Activated CD4-positive, alpha-beta memory T cell treated with anti-CD3 and anti-CD28 coated beads for 36 hours (primary cell): ENCODE results near the gene RNF26. TPM values are rescaled to one million over a fixed set of nuclear protein-coding genes. Genes with fewer than 3 reads are reported as not detected.

Experiments
- CTCF ChIA-PET: fragments of 350-600 bp; sonication (Branson Sonifier 250); formaldehyde crosslinking; loops from one replicate; lab custom pipeline; 2021; ENCODE audit warnings: antibody characterized with exemption, inconsistent platforms; lab: Charles Lee
- POLR2A ChIA-PET: fragments of 350-600 bp; sonication (Branson Sonifier 250); formaldehyde crosslinking; loops from one replicate; lab custom pipeline; 2021; ENCODE audit warnings: antibody characterized with exemption; lab: Charles Lee
- DNase-seq: peaks from one replicate; pipeline ENCODE4 v3.0.0-alpha.2; 2020
- H3K27ac Mint-ChIP-seq: one replicate; pipeline ENCODE4 v1.8.0; 2021; ENCODE audit warnings: mixed read lengths
- H3K27me3 Mint-ChIP-seq: one replicate; pipeline ENCODE4 v1.8.0; 2021; ENCODE audit warnings: mixed read lengths
- H3K36me3 Mint-ChIP-seq: one replicate; pipeline ENCODE4 v1.8.0; 2021; ENCODE audit warnings: mixed read lengths
- H3K4me1 Mint-ChIP-seq: one replicate; pipeline ENCODE4 v1.8.0; 2021; ENCODE audit warnings: low read depth, mixed read lengths
- H3K4me3 Mint-ChIP-seq: one replicate; pipeline ENCODE4 v1.8.0; 2021; ENCODE audit warnings: mild to moderate bottlenecking, mixed read lengths
- H3K9me3 Mint-ChIP-seq: one replicate; pipeline ENCODE4 v1.8.0; 2021; ENCODE audit warnings: mixed read lengths
- intact Hi-C: fragments of 100-400 bp; cut with micrococcal nuclease; formaldehyde crosslinking; loops from one replicate; pipeline ENCODE4 v1.15.1; 2023
- total RNA-seq, 2 experiments: library from RNA; stranded (reverse); gene quantifications; one replicate each; pipeline ENCODE4 v1.2.3, GENCODE V29; 2021

Gene RNF26
- total RNA-seq, 2 experiments from 2014 or later: 33.7 to 35.2 TPM

DNA sequence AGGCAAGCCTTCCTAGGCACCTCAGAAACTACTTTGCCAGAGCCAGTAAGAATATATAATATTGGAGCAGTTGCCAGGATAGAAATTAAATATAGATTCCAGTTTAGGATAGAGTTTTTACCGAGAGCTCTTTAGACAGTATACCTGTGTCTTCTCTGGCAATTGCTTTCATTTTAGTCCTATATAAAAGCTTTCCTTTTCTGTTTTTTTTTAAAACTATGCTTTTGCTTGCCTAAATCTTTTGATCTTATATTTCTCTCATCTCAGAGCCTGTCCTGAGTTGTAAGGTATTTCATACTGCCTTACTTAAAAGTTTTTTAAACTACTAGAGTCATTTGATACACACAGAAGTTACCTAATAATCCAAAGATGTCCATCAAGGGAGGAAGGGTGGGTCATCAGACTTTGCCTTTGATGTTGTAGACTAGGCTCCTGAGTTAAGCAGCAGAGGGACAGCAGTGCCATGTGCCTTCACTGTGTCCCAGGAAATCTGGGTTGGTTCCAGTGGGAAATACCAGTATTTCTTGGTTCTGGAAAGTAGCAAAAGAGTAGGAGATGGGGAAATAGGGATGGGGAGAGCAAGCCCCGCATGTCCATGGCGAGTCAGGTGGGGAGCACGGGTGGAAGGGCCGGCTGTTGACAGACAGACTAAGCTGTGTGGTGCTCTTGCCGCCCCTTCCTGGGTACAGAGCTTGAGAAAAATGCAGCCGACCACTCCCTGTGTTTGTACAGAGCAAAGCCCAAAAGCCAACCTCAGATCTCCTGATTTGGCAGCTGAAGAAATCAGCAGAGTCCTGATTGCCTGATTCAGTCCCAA is 28.6 kb upstream of the RNF26 start:
- Mint-ChIP-seq H3K4me1 (peaks cover 22% of the 10 kb centered on the region), H3K36me3 (peaks cover 29% of the 10 kb centered on the region), H3K4me3 (no peak overlapping the region), H3K27me3 (no peaks in the 10 kb centered on the region), H3K9me3 (no peaks in the 10 kb centered on the region), H3K27ac (peak overlapping the region; percentile 85)
- CTCF ChIA-PET: interaction anchor here (0.7 to 3.2 kb wide), 5 partner anchors 15 to 50 kb away, joined by 3 to 26 read pairs (median 5); no protein-coding TSS in a partner anchor
- POLR2A ChIA-PET: interaction anchor here (1.3 kb wide), 1 partner anchor 10 kb away, joined by 5 read pairs; no protein-coding TSS in a partner anchor
- intact Hi-C loops: loop anchor here (1.0 to 2.0 kb wide), 3 partner anchors 10 to 98 kb away; no protein-coding TSS in a partner anchor
- DNase-seq: no peak

- DNase-seq: peak; percentile 57
- H3K27me3 Mint-ChIP-seq: no peaks in the 10 kb centered on the region
- ChIA-PET POLR2A (interaction anchor here (1.3 kb wide), 1 partner anchor 9 kb away, joined by 5 read pairs; no protein-coding TSS in a partner anchor), CTCF (interaction anchor here (0.7 to 3.2 kb wide), 6 partner anchors 13 to 40 kb away, joined by 3 to 26 read pairs (median 4); no protein-coding TSS in a partner anchor)
- intact Hi-C loops: loop anchor here (1.0 to 2.0 kb wide), 3 partner anchors 9 to 99 kb away; no protein-coding TSS in a partner anchor
- peak overlapping the region; percentile 85 for H3K27ac Mint-ChIP-seq
- H3K9me3 Mint-ChIP-seq: no peaks in the 10 kb centered on the region
- peaks cover 23% of the 10 kb centered on the region for H3K36me3 Mint-ChIP-seq
- peaks cover 22% of the 10 kb centered on the region for H3K4me1 Mint-ChIP-seq
- no peak overlapping the region for H3K4me3 Mint-ChIP-seq
These were observed 27.9 kb upstream of the RNF26 start for GRCh38 chr11:119306373-119306890.

DNA sequence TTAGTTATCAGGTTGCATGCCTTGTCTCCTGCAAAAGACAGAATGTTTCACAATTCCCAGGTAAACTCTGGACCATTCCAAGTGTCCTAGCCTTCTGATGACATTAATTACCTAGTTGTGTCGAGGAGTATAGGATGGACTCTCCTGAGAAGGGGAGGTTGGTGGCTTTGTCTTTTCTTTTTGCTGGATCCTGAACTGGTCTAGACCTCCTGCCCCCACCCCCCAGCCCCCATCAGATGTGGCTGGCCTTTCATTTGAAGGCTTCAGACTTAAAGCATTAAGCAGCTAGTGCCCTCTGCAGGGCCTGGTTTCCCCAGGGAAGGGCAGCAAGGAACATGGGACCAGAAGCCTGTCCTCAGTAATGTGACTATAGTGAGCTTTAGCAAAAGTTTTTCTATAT is 27.1 kb upstream of the RNF26 start:
- Mint-ChIP-seq H3K4me3 (no peak overlapping the region), H3K27me3 (no peaks in the 10 kb centered on the region), H3K27ac (peak overlapping the region; percentile 85), H3K9me3 (no peaks in the 10 kb centered on the region), H3K36me3 (peaks cover 21% of the 10 kb centered on the region), H3K4me1 (peaks cover 22% of the 10 kb centered on the region)
- intact Hi-C loops: loop anchor here (2.0 kb wide), 1 partner anchor 44 kb away; no protein-coding TSS in a partner anchor
- no peak for DNase-seq
- ChIA-PET POLR2A (interaction anchor here (0.6 to 1.3 kb wide), 2 partner anchors 81 to 169 kb away, joined by 3 to 6 read pairs; no protein-coding TSS in a partner anchor), CTCF (interaction anchor here (0.7 to 3.2 kb wide), 6 partner anchors 12 to 33 kb away, joined by 3 to 26 read pairs (median 4); no protein-coding TSS in a partner anchor)

DNA sequence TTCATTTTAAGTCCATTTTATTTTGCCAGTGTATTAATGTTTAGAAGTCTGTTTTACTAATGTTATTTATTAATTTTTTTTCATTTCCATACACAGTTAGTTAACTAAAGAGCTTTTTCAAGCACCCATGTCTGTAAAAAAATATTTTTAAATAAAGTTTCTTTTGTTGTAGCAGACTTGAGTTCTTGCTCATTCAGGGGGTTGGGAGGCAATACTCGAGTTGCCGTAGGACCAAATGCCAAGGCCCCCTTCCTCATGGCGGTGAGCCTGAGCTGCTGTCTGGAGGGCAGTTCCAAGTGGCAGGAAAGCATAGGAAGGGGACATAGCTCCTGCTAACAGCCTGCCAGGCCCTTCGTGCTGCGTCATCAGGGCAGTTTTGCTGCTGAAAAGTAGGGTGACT is 26.4 kb upstream of the RNF26 start:
- no peaks in the 10 kb centered on the region for H3K27me3 Mint-ChIP-seq
- no peak for DNase-seq
- no peaks in the 10 kb centered on the region for H3K9me3 Mint-ChIP-seq
- ChIA-PET POLR2A (interaction anchor here (0.6 to 1.3 kb wide), 3 partner anchors 11 to 169 kb away, joined by 3 to 6 read pairs (median 4); no protein-coding TSS in a partner anchor), CTCF (interaction anchor here (0.7 to 3.2 kb wide), 7 partner anchors 13 to 139 kb away, joined by 3 to 26 read pairs (median 3); partner anchors contain the start of gene CBL)
- H3K36me3 Mint-ChIP-seq: peaks cover 16% of the 10 kb centered on the region
- no peak overlapping the region for H3K4me3 Mint-ChIP-seq
- intact Hi-C loops: loop anchor here (2.0 kb wide), 1 partner anchor 45 kb away; no protein-coding TSS in a partner anchor
- H3K4me1 Mint-ChIP-seq: peaks cover 22% of the 10 kb centered on the region
- no peak overlapping the region for H3K27ac Mint-ChIP-seq

DNA sequence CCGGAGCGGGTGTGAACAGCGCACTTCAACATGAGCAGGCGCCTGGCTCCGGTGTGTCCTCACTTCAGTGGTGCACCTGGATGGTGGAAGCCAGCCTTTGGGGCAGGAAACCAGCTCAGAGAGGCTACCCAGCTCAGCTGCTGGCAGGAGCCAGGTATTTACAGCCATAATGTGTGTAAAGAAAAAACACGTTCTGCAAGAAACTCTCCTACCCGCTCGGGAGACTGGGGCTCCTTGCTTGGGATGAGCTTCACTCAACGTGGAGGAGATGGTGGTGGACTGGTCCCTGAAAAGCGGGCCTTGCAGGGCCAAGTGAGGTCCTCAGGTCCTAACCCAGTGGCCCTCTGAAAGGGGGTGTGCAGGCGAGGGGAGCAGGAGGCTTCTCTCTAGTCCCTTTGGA is 24.9 kb upstream of the RNF26 start:
- no peak for DNase-seq
- no peaks in the 10 kb centered on the region for H3K9me3 Mint-ChIP-seq
- POLR2A ChIA-PET: interaction anchor here (0.8 kb wide), 1 partner anchor 104 kb away, joined by 3 read pairs; no protein-coding TSS in a partner anchor
- intact Hi-C loops: no loop called here
- peaks cover 3% of the 10 kb centered on the region for H3K27me3 Mint-ChIP-seq
- peaks cover 22% of the 10 kb centered on the region for H3K4me1 Mint-ChIP-seq
- no peak overlapping the region for H3K4me3 Mint-ChIP-seq
- no peak overlapping the region for H3K27ac Mint-ChIP-seq
- H3K36me3 Mint-ChIP-seq: peaks cover 6% of the 10 kb centered on the region
- CTCF ChIA-PET: no interaction called here

- no peak overlapping the region for H3K27ac Mint-ChIP-seq
- no peaks in the 10 kb centered on the region for H3K9me3 Mint-ChIP-seq
- ChIA-PET POLR2A (interaction anchor here (0.8 kb wide), 1 partner anchor 104 kb away, joined by 3 read pairs; no protein-coding TSS in a partner anchor), CTCF (no interaction called here)
- H3K4me1 Mint-ChIP-seq: peaks cover 21% of the 10 kb centered on the region
- intact Hi-C loops: no loop called here
- H3K36me3 Mint-ChIP-seq: peaks cover 5% of the 10 kb centered on the region
- H3K4me3 Mint-ChIP-seq: no peak overlapping the region
- H3K27me3 Mint-ChIP-seq: peaks cover 3% of the 10 kb centered on the region
- DNase-seq: no peak
These were observed 24.2 kb upstream of the RNF26 start for GRCh38 chr11:119309953-119310681.

DNA sequence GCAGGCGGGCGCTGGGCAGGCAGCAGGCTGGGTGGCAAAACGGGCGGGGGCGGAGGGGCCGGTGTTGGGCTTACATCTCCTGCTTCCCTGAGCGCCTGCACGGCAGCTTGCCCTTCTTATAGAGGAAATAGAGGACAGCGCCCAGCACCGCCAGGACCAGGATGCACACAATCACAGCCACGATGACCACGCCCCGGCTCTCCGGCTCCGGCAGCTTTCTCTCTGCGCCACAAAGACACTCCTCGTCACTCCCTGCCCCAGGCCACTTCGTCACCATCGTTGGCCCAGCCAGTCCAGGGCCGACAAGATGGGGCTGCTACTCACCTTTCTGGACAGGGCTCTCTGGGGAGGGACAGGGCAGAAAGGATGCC is 23.7 kb upstream of the RNF26 start:
- Mint-ChIP-seq H3K27ac (no peak overlapping the region), H3K9me3 (no peaks in the 10 kb centered on the region), H3K27me3 (peaks cover 6% of the 10 kb centered on the region), H3K36me3 (peaks cover 4% of the 10 kb centered on the region), H3K4me1 (peaks cover 22% of the 10 kb centered on the region), H3K4me3 (no peak overlapping the region)
- ChIA-PET CTCF (no interaction called here), POLR2A (no interaction called here)
- intact Hi-C loops: no loop called here
- DNase-seq: no peak

DNA sequence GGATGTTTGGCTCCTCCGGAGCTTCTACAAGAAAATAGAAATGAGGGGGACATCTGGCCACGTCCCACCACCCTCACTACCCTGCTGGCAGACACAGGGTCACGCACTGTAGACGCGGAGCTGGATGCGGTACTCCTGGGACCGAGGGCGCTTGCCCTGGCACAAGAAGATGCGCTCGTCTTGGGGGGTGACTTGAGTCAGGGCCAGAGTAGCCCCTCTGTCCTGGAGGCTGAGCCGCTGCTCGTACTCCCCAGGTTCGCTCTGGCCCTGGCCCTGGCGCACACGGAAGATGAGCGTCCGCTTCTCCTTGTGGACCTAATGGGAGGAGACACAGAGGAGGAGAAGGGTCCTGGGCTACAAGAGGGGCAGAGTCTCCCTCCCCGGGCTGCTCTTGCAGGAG is 19.6 kb upstream of the RNF26 start:
- Mint-ChIP-seq H3K4me1 (peaks cover 18% of the 10 kb centered on the region), H3K9me3 (no peaks in the 10 kb centered on the region), H3K4me3 (peak overlapping the region; percentile 72), H3K27me3 (peaks cover 14% of the 10 kb centered on the region), H3K36me3 (no peaks in the 10 kb centered on the region), H3K27ac (no peak overlapping the region)
- POLR2A ChIA-PET: interaction anchor here (1.6 kb wide), 1 partner anchor 9 kb away, joined by 5 read pairs; no protein-coding TSS in a partner anchor
- CTCF ChIA-PET: interaction anchor here (1.0 to 4.8 kb wide), 9 partner anchors 9 to 109 kb away, joined by 3 to 19 read pairs (median 6); partner anchors contain the start of gene CBL
- DNase-seq: no peak
- intact Hi-C loops: loop anchor here (1.0 to 5.0 kb wide), 2 partner anchors 8 to 32 kb away; no protein-coding TSS in a partner anchor

GRCh38 chr11:119315131-119316015 is 19.0 kb upstream of the RNF26 start:
- peaks cover 15% of the 10 kb centered on the region for H3K27me3 Mint-ChIP-seq
- ChIA-PET CTCF (interaction anchor here (1.0 to 4.8 kb wide), 10 partner anchors 8 to 110 kb away, joined by 3 to 19 read pairs (median 6); partner anchors contain the start of gene CBL), POLR2A (interaction anchor here (1.6 kb wide), 1 partner anchor 9 kb away, joined by 5 read pairs; no protein-coding TSS in a partner anchor)
- H3K4me3 Mint-ChIP-seq: peak overlapping the region; percentile 72
- intact Hi-C loops: loop anchor here (1.0 to 5.0 kb wide), 2 partner anchors 9 to 33 kb away; no protein-coding TSS in a partner anchor
- H3K27ac Mint-ChIP-seq: no peak overlapping the region
- H3K4me1 Mint-ChIP-seq: peaks cover 20% of the 10 kb centered on the region
- no peaks in the 10 kb centered on the region for H3K36me3 Mint-ChIP-seq
- no peaks in the 10 kb centered on the region for H3K9me3 Mint-ChIP-seq
- DNase-seq: peak; percentile 66

DNA sequence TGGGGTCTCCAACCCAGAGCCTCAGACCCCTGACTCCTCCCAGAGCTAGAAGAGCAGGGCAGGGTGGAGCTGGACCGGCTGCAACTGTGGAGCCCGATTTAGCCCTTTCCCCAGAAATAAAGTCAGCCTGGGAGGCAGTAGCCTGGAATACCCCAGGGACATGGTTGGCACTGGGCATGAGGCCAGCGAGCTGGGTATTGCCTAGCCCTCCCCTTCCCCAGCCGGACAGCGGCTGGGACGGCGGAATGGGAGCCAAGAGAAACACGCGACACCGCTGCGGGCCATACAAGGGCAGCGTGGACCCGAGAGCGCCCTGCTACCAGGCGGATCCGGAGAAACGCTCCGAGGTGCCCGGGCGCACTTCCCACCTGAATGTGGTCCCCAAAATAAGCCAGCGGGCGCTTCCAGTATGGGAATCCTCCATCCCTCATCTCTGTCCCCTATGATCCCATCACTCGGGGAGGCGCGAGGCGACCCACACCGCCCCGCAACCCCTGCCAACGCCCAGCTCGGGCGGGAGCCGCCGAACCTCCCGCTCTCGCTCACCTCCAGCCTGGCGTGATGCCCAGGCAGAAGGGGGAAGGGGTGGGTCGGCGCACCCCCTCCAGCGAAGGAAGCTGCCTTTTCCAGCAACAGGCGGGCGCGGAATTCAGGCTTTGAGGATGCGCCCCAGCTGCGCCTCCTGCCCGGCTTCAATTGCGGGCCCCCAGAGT is 18.2 kb upstream of the RNF26 start:
- H3K4me1 Mint-ChIP-seq: peaks cover 20% of the 10 kb centered on the region
- peaks cover 15% of the 10 kb centered on the region for H3K27me3 Mint-ChIP-seq
- peak overlapping the region; percentile 72 for H3K4me3 Mint-ChIP-seq
- H3K36me3 Mint-ChIP-seq: no peaks in the 10 kb centered on the region
- CTCF ChIA-PET: interaction anchor here (1.0 to 4.8 kb wide), 9 partner anchors 7 to 110 kb away, joined by 3 to 19 read pairs (median 5); partner anchors contain the start of gene CBL
- no peaks in the 10 kb centered on the region for H3K9me3 Mint-ChIP-seq
- peak; percentile 15 for DNase-seq
- POLR2A ChIA-PET: interaction anchor here (1.6 kb wide), 1 partner anchor 10 kb away, joined by 5 read pairs; no protein-coding TSS in a partner anchor
- H3K27ac Mint-ChIP-seq: no peak overlapping the region
- intact Hi-C loops: loop anchor here (5.0 kb wide), 1 partner anchor 34 kb away; no protein-coding TSS in a partner anchor
